Measurements from ENCODE around the gene SACS. TPM values are rescaled to one million over a fixed set of nuclear protein-coding genes. Genes with fewer than 3 reads are reported as not detected.

The SACS gene
- total and polyA plus RNA-seq, 2 experiments from 2014 or later = 3.2 to 29.9 TPM

DNA sequence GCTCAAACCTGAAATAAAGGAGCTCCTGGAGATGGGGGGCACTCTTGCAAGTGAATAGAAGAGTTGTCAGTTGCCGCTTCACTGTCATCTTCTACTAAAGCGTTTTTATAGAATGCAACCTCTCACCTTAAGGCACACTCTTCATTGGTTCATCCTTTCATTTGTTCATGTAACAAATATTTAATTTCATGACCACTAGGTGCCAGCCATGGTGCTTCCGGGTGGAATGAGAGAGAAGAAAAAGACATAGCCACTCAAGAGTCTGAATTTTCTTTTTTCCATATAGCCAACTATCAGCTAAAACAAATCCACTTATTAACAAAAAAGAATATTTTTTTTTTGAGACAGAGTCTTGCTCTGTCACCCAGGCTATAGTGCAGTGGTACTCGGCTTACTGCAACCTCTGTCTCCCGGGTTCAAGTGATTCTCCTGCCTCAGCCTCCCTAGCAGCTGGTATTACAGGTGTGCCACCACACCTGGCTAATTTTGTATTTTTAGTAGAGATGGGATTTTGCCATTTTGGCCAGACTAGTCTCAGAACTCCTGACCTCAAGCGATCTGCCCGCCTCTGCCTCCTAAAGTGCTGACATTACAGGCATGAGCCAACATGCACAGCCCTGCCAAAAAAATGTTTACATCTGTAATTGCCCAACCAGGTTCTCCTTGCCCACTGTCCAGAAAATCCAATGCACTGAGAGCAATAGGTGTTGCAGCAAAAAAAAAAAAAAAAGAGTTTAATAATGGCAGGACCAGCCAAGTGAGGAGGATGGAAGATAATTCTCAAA is 22.1 kb upstream of the SACS start:
- WGBS (ENCODE audit: low lambda C conversion rate, missing lambda C conversion rate) = 87% methylated on average over 7 of the region's 7 CpGs
- no peak overlapping the region for H3K27ac ChIP-seq
- TF ChIP-seq EZH2phosphoT487 (IDR thresholded peaks at IDR 0.05; ENCODE audit: low read depth, severe bottlenecking, unreplicated experiment) (no peak), EZH2 (IDR thresholded peaks at IDR 0.05; ENCODE audit: borderline replicate concordance) (no peak)
- TF ChIP-seq, protein P1, sequence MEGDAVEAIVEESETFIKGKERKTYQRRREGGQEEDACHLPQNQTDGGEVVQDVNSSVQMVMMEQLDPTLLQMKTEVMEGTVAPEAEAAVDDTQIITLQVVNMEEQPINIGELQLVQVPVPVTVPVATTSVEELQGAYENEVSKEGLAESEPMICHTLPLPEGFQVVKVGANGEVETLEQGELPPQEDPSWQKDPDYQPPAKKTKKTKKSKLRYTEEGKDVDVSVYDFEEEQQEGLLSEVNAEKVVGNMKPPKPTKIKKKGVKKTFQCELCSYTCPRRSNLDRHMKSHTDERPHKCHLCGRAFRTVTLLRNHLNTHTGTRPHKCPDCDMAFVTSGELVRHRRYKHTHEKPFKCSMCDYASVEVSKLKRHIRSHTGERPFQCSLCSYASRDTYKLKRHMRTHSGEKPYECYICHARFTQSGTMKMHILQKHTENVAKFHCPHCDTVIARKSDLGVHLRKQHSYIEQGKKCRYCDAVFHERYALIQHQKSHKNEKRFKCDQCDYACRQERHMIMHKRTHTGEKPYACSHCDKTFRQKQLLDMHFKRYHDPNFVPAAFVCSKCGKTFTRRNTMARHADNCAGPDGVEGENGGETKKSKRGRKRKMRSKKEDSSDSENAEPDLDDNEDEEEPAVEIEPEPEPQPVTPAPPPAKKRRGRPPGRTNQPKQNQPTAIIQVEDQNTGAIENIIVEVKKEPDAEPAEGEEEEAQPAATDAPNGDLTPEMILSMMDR (IDR thresholded peaks at IDR 0.05; ENCODE audit: poor library complexity) = no peak

DNA sequence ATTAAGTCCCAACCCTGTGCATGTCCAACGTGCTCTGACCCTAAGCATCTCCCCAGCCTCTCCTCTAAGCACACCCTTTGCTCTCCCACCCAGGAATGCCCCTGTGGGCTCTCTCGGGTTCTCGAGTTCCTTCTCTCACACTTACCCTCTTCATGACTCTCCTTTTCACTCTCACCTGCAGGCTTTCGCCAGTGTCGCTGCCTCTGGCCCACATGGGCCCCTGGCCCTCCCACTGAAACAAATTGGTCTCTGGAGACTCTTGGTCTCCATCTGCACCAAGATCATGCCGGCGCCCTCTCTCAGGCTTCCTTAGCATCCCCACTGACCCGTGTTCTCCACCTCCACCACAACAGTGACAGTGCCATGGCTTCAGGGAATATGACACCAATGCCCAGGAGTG is 19.6 kb upstream of the SACS start:
- no peak overlapping the region for H2AFZ ChIP-seq
- no peaks in the 10 kb centered on the region for H3K79me2 ChIP-seq
- H3K4me1 ChIP-seq (ENCODE audit: insufficient read depth) = no peaks in the 10 kb centered on the region
- H3K27ac ChIP-seq = no peak overlapping the region
- H3K4me2 ChIP-seq = no peak overlapping the region
- H3K9me3 ChIP-seq (ENCODE audit: low read depth) = no peaks in the 10 kb centered on the region
- H3K4me3 ChIP-seq = no peak overlapping the region
- no peaks in the 10 kb centered on the region for H3K9me2 ChIP-seq (replicated peaks; ENCODE audit: insufficient read depth)
- WGBS (ENCODE audit: low lambda C conversion rate, missing lambda C conversion rate) = 86% methylated on average over 8 of the region's 8 CpGs
- no peak for DNase-seq (ENCODE audit: low spot score)
- TF ChIP-seq EZH2phosphoT487 (IDR thresholded peaks at IDR 0.05; ENCODE audit: low read depth, severe bottlenecking, unreplicated experiment) = no peak
- TF ChIP-seq EZH2 (IDR thresholded peaks at IDR 0.05; ENCODE audit: borderline replicate concordance) = no peak
- TF ChIP-seq, protein P1 (IDR thresholded peaks at IDR 0.05; ENCODE audit: poor library complexity) = no peak
- H3K27me3 ChIP-seq = no peaks in the 10 kb centered on the region
- H4K20me1 ChIP-seq (ENCODE audit: insufficient read depth, poor library complexity, severe bottlenecking) = no peaks in the 10 kb centered on the region
- H3K36me3 ChIP-seq (replicated peaks; ENCODE audit: insufficient read depth, low read depth) = no peaks in the 10 kb centered on the region

More for the DNA sequence above, 22.1 kb upstream of the SACS start:
- Histone ChIP-seq H3K4me2 (no peak overlapping the region), H3K27me3 (no peaks in the 10 kb centered on the region), H3K4me3 (no peak overlapping the region), H3K4me1 (ENCODE audit: insufficient read depth) (no peaks in the 10 kb centered on the region), H3K9me3 (ENCODE audit: low read depth) (no peaks in the 10 kb centered on the region), H3K36me3 (replicated peaks; ENCODE audit: insufficient read depth, low read depth) (no peaks in the 10 kb centered on the region), H3K9me2 (replicated peaks; ENCODE audit: insufficient read depth) (no peaks in the 10 kb centered on the region), H4K20me1 (ENCODE audit: insufficient read depth, poor library complexity, severe bottlenecking) (no peaks in the 10 kb centered on the region), H3K79me2 (no peaks in the 10 kb centered on the region), H2AFZ (no peak overlapping the region)
- DNase-seq (ENCODE audit: low spot score) = no peak

DNA sequence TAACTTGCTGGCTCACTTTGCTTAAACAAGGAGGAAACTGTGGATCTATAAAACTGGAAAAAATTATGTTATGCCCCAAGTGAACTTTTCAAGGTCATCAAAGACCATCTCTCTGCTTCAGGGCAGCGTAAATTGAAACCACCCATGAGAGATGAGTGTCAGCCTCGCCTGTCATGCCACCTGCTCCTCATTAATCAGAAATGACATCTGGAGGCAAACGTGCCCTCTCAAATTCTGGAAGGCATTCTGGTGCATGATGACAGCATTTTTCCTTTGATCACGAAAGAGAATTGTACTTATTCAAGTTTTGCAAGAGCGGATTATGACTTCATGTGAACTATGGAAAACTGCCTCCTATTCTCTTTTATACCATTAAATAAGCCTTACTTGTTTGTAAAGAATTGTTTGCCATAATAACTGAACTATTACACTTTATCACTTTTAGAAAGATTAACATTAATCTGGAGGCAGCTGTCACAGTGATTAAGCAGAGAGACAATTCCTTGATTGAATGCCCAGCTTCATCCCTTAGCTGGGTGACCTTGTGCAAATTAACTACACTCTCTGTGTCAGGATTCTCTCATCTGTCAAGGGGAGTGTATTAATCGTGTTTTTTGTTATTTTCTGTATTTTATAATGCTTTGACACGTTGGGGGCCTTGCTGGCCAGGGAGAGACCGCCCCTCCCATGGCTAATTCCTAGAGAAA is 17.0 kb upstream of the SACS start:
- no peaks in the 10 kb centered on the region for H3K9me3 ChIP-seq (ENCODE audit: low read depth)
- no peak overlapping the region for H3K4me3 ChIP-seq
- no peaks in the 10 kb centered on the region for H3K27me3 ChIP-seq
- WGBS (ENCODE audit: low lambda C conversion rate, missing lambda C conversion rate) = 49% methylated on average over 8 of the region's 8 CpGs
- H2AFZ ChIP-seq = no peak overlapping the region
- H3K4me2 ChIP-seq = no peak overlapping the region
- H3K36me3 ChIP-seq (replicated peaks; ENCODE audit: insufficient read depth, low read depth) = no peaks in the 10 kb centered on the region
- no peak for TF ChIP-seq EZH2phosphoT487 (IDR thresholded peaks at IDR 0.05; ENCODE audit: low read depth, severe bottlenecking, unreplicated experiment)
- TF ChIP-seq, protein P1 (IDR thresholded peaks at IDR 0.05; ENCODE audit: poor library complexity) = no peak
- no peak for TF ChIP-seq EZH2 (IDR thresholded peaks at IDR 0.05; ENCODE audit: borderline replicate concordance)
- no peaks in the 10 kb centered on the region for H3K9me2 ChIP-seq (replicated peaks; ENCODE audit: insufficient read depth)
- H4K20me1 ChIP-seq (ENCODE audit: insufficient read depth, poor library complexity, severe bottlenecking) = no peaks in the 10 kb centered on the region
- no peak for DNase-seq (ENCODE audit: low spot score)
- no peaks in the 10 kb centered on the region for H3K79me2 ChIP-seq
- H3K4me1 ChIP-seq (ENCODE audit: insufficient read depth) = no peaks in the 10 kb centered on the region
- H3K27ac ChIP-seq = no peak overlapping the region

Data from hepatocyte (in vitro differentiated cells).